CD14-positive monocyte (primary cell): ENCODE results near the gene BRD3OS. TPM values are rescaled to one million over a fixed set of nuclear protein-coding genes. Genes with fewer than 3 reads are reported as not detected.

ENCODE experiments used
- DNase-seq, 3 donors: peaks; one replicate each; pipeline ENCODE4 v3.0.0-alpha.2; 2011 to 2022
- H2AFZ ChIP-seq: 2 replicates; pipeline ENCODE4 v1.6.0; 2012; ENCODE audit warnings: mild to moderate bottlenecking, low read depth, low read length, inconsistent platforms; ENCODE audit not compliant: insufficient read depth, poor library complexity, severe bottlenecking
- H3K27ac ChIP-seq, 2 donors: 1 replicate in 1 of 2; 2 replicates in 1 of 2; pipeline ENCODE4 v1.5.1; 2012 to 2013; ENCODE audit warnings: low read length in 2 of 2, control low read depth in 1 of 2, inconsistent platforms in 1 of 2, low read depth in 1 of 2, mild to moderate bottlenecking in 1 of 2
- H3K27me3 ChIP-seq, 2 donors: one replicate each; pipeline versions ENCODE4 v1.6.0 to v1.6.1; 2011 to 2013; ENCODE audit warnings: low read length in 2 of 2; ENCODE audit not compliant: control insufficient read depth in 2 of 2, insufficient read depth in 2 of 2
- H3K36me3 ChIP-seq, 2 donors: replicated peaks in 1 of 2; 1 replicate in 1 of 2; 2 replicates in 1 of 2; pipeline versions ENCODE4 v1.5.1 to v1.6.1; 2012 to 2013; ENCODE audit warnings: low read length in 2 of 2, control low read depth in 1 of 2, inconsistent platforms in 1 of 2, mild to moderate bottlenecking in 1 of 2; ENCODE audit not compliant: insufficient read depth in 2 of 2, control insufficient read depth in 1 of 2
- H3K4me1 ChIP-seq, 2 donors: 1 replicate in 1 of 2; 2 replicates in 1 of 2; pipeline versions ENCODE4 v1.5.1 to v1.6.1; 2012 to 2013; ENCODE audit warnings: low read length in 2 of 2, control low read depth in 1 of 2, inconsistent platforms in 1 of 2, mild to moderate bottlenecking in 1 of 2, moderate library complexity in 1 of 2; ENCODE audit not compliant: insufficient read depth in 2 of 2, control insufficient read depth in 1 of 2
- H3K4me2 ChIP-seq: replicated peaks from 2 replicates; pipeline ENCODE3; 2012; ENCODE audit warnings: low read length, moderate library complexity, mild to moderate bottlenecking; ENCODE audit not compliant: poor library complexity, severe bottlenecking; ENCODE audit errors: extremely low read depth
- H3K4me3 ChIP-seq, 3 experiments: fragments of 200-600 bp in 1 of 3; sonication (generic) in 1 of 3; replicated peaks in 1 of 3; 1 replicate in 2 of 3; 2 replicates in 1 of 3; pipeline ENCODE4 v1.5.1; 2011 to 2013; ENCODE audit warnings: low read length in 3 of 3, mild to moderate bottlenecking in 3 of 3, control low read depth in 2 of 3, low read depth in 2 of 3, inconsistent platforms in 1 of 3, moderate library complexity in 1 of 3
- H3K79me2 ChIP-seq: 2 replicates; pipeline ENCODE4 v1.6.0; 2012; ENCODE audit warnings: mild to moderate bottlenecking, control low read depth, inconsistent platforms, low read length, moderate library complexity; ENCODE audit not compliant: insufficient read depth
- H3K9ac ChIP-seq: 2 replicates; pipeline ENCODE4 v1.6.0; 2017; ENCODE audit warnings: low read length, mild to moderate bottlenecking; ENCODE audit not compliant: insufficient read depth, poor library complexity, severe bottlenecking
- H3K9me3 ChIP-seq, 2 donors: replicated peaks in 1 of 2; 1 replicate in 1 of 2; 2 replicates in 1 of 2; pipeline versions ENCODE4 v1.5.1 to v1.6.1; 2012 to 2013; ENCODE audit warnings: low read length in 2 of 2, control low read depth in 1 of 2; ENCODE audit not compliant: control insufficient read depth in 1 of 2, insufficient read depth in 1 of 2
- H4K20me1 ChIP-seq: 2 replicates; pipeline ENCODE4 v1.6.0; 2012; ENCODE audit warnings: mild to moderate bottlenecking, low read length, control low read depth, moderate library complexity; ENCODE audit not compliant: insufficient read depth
- H3K27ac Mint-ChIP-seq, 7 donors: one replicate each; pipeline ENCODE4 v1.8.0; 2020; ENCODE audit warnings: mild to moderate bottlenecking in 7 of 7, mixed read lengths in 7 of 7, moderate library complexity in 6 of 7, inconsistent platforms in 2 of 7
- H3K27me3 Mint-ChIP-seq, 3 donors: one replicate each; pipeline ENCODE4 v1.8.0; 2021 to 2022; ENCODE audit warnings: low read depth in 3 of 3, mild to moderate bottlenecking in 3 of 3, mixed read lengths in 3 of 3, moderate library complexity in 3 of 3, inconsistent platforms in 1 of 3
- H3K36me3 Mint-ChIP-seq, 2 donors: one replicate each; pipeline ENCODE4 v1.8.0; 2020; ENCODE audit warnings: mixed read lengths in 2 of 2, inconsistent platforms in 1 of 2, mild to moderate bottlenecking in 1 of 2
- H3K4me1 Mint-ChIP-seq: one replicate; pipeline ENCODE4 v1.8.0; 2020; ENCODE audit warnings: mild to moderate bottlenecking, mixed read lengths
- H3K4me3 Mint-ChIP-seq, 2 donors: one replicate each; pipeline ENCODE4 v1.8.0; 2020; ENCODE audit warnings: mild to moderate bottlenecking in 2 of 2, mixed read lengths in 2 of 2, moderate library complexity in 1 of 2
- H3K9me3 Mint-ChIP-seq, 7 donors: one replicate each; pipeline ENCODE4 v1.8.0; 2020 to 2022; ENCODE audit warnings: mixed read lengths in 7 of 7, mild to moderate bottlenecking in 6 of 7, moderate library complexity in 6 of 7, inconsistent platforms in 2 of 7
- WGBS: methylation state at CpG from one replicate; pipeline ENCODE4 v1.1.5; 2013; ENCODE audit warnings: missing lambda C conversion rate; ENCODE audit not compliant: insufficient coverage; 5-methylcytosine and 5-hydroxymethylcytosine counted together
- intact Hi-C, 2 donors: fragments of 100-400 bp; cut with micrococcal nuclease; formaldehyde crosslinking; loops; one replicate each; pipeline versions ENCODE4 v1.15.0 to v1.15.1; 2023
- polyA plus RNA-seq, 3 donors: library from polyadenylated mRNA; depleted of rRNA in 1 of 3; unstranded in 2 of 3; stranded (reverse) in 1 of 3; fragments of 300-500 nt in 2 of 3; fragments of >200 nt in 1 of 3; fragmentation: Illumina TruSeq in 2 of 3; gene quantifications; 1 replicate in 2 of 3; 2 replicates in 1 of 3; pipeline ENCODE4 v1.2.3, GENCODE V29; 2012 to 2021
- TF ChIP-seq, protein P1 (sequence below): fragments of 200-600 bp; IDR thresholded peaks from one replicate; pipeline ENCODE4 v1.8.0; 2022; ENCODE audit warnings: antibody characterized with exemption, mild to moderate bottlenecking

The BRD3OS gene
- polyA plus RNA-seq, 3 donors: 2.9 to 6.8 (median 6.6) TPM

- Mint-ChIP-seq H3K4me1 (peaks cover 51% of the 10 kb centered on the region), H3K4me3 (peak overlapping the region; percentile 87 to 94), H3K27ac (peak overlapping the region; percentile 88 to 95 (median 93)), H3K27me3 (peaks cover 18 to 25% (median 25%) of the 10 kb centered on the region in 3 donors), H3K9me3 (no peaks in the 10 kb centered on the region), H3K36me3 (peaks cover 12 to 18% of the 10 kb centered on the region in 2 donors)
- Histone ChIP-seq H2AFZ (no peak overlapping the region), H3K36me3 (no peaks in the 10 kb centered on the region), H3K9me3 (no peaks in the 10 kb centered on the region), H3K4me1 (peaks cover 53 to 59% of the 10 kb centered on the region in 2 donors), H3K27ac (peak overlapping the region; percentile 61 to 80), H3K79me2 (peaks cover 57% of the 10 kb centered on the region), H3K27me3 (peaks cover 0 to 19% of the 10 kb centered on the region in 2 donors), H3K4me3 (peak overlapping the region; percentile 43 to 87 (median 73)), H3K9ac (peak overlapping the region; percentile 74), H3K4me2 (peak overlapping the region; percentile 89), H4K20me1 (peaks cover 56% of the 10 kb centered on the region)
- DNase-seq: peak in 1 of 3 donors; percentile 3
- 0% methylated on average over 5 of the region's 9 CpGs for WGBS
- intact Hi-C loops: loop anchor here (2.0 to 10.0 kb wide), 4 partner anchors 42 to 858 kb away; partner anchors contain the start of genes WDR5 (in 2 of the 2), BRD3OS (in 1 of the 2) and RXRA (in 1 of the 2)
- TF ChIP-seq, protein P1, sequence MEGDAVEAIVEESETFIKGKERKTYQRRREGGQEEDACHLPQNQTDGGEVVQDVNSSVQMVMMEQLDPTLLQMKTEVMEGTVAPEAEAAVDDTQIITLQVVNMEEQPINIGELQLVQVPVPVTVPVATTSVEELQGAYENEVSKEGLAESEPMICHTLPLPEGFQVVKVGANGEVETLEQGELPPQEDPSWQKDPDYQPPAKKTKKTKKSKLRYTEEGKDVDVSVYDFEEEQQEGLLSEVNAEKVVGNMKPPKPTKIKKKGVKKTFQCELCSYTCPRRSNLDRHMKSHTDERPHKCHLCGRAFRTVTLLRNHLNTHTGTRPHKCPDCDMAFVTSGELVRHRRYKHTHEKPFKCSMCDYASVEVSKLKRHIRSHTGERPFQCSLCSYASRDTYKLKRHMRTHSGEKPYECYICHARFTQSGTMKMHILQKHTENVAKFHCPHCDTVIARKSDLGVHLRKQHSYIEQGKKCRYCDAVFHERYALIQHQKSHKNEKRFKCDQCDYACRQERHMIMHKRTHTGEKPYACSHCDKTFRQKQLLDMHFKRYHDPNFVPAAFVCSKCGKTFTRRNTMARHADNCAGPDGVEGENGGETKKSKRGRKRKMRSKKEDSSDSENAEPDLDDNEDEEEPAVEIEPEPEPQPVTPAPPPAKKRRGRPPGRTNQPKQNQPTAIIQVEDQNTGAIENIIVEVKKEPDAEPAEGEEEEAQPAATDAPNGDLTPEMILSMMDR: no peak
These were observed 41.2 kb downstream of the BRD3OS start for GRCh38 chr9:134066526-134066912.

- H4K20me1 ChIP-seq: peaks cover 49% of the 10 kb centered on the region
- H3K9me3 ChIP-seq: no peaks in the 10 kb centered on the region
- H3K4me3 Mint-ChIP-seq: peak overlapping the region; percentile 87 to 94
- H3K4me2 ChIP-seq: peak overlapping the region; percentile 89
- H3K36me3 ChIP-seq: no peaks in the 10 kb centered on the region
- TF ChIP-seq, protein P1: no peak
- H3K79me2 ChIP-seq: peaks cover 50% of the 10 kb centered on the region
- H3K27ac Mint-ChIP-seq: peak overlapping the region; percentile 83 to 95 (median 92)
- peaks cover 47% of the 10 kb centered on the region for H3K4me1 Mint-ChIP-seq
- H3K4me1 ChIP-seq: peaks cover 47 to 52% of the 10 kb centered on the region in 2 donors
- H3K27ac ChIP-seq: peak overlapping the region; percentile 61 to 80
- peaks cover 0 to 19% of the 10 kb centered on the region in 2 donors for H3K27me3 ChIP-seq
- peak overlapping the region; percentile 43 to 87 (median 73) for H3K4me3 ChIP-seq
- intact Hi-C loops: loop anchor here (2.0 to 10.0 kb wide), 4 partner anchors 42 to 858 kb away; partner anchors contain the start of genes WDR5 (in 2 of the 2), BRD3OS (in 1 of the 2) and RXRA (in 1 of the 2)
- peaks cover 12 to 18% of the 10 kb centered on the region in 2 donors for H3K36me3 Mint-ChIP-seq
- peaks cover 20 to 25% (median 25%) of the 10 kb centered on the region in 3 donors for H3K27me3 Mint-ChIP-seq
- peak in 1 of 3 donors; percentile 44 for DNase-seq
- H2AFZ ChIP-seq: no peak overlapping the region
- H3K9ac ChIP-seq: peak overlapping the region; percentile 74
- H3K9me3 Mint-ChIP-seq: no peaks in the 10 kb centered on the region
- under 1% methylated on average over 122 of the region's 126 CpGs for WGBS
These were observed 41.9 kb downstream of the BRD3OS start for GRCh38 chr9:134066913-134067851.
